Memory B cell (primary cell): Measurements from ENCODE around the gene DUS2.

Experiments
- ATAC-seq: fragments of 150-1000 bp; cut with Tn5 transposase; 2 replicates; pipeline ENCODE4 v1.10.0; 2021; ENCODE audit warnings: low read depth, mild to moderate bottlenecking, moderate library complexity
- DNase-seq, 2 donors: peaks; one replicate each; pipeline ENCODE4 v3.0.0; 2022; ENCODE audit warnings: low spot score in 2 of 2
- H3K27ac Mint-ChIP-seq: one replicate; pipeline ENCODE4 v1.8.0; 2022; ENCODE audit warnings: mild to moderate bottlenecking, moderate library complexity, mixed read lengths
- H3K27me3 Mint-ChIP-seq: one replicate; pipeline ENCODE4 v1.8.0; 2022; ENCODE audit warnings: mixed read lengths
- H3K36me3 Mint-ChIP-seq: one replicate; pipeline ENCODE4 v1.8.0; 2022; ENCODE audit warnings: mild to moderate bottlenecking, mixed read lengths
- H3K4me1 Mint-ChIP-seq: one replicate; pipeline ENCODE4 v1.8.0; 2022; ENCODE audit warnings: mixed read lengths
- H3K4me3 Mint-ChIP-seq: one replicate; pipeline ENCODE4 v1.8.0; 2022; ENCODE audit warnings: mild to moderate bottlenecking, moderate library complexity, mixed read lengths
- H3K9me3 Mint-ChIP-seq: one replicate; pipeline ENCODE4 v1.8.0; 2022; ENCODE audit warnings: mixed read lengths

Gene DUS2

GRCh38 chr16:68046106-68046505 lies 23.0 kb downstream of the DUS2 start:
- ATAC-seq (no peak), DNase-seq (no peak)
- H3K27me3 Mint-ChIP-seq = no peaks in the 10 kb centered on the region
- H3K27ac Mint-ChIP-seq = peak overlapping the region; percentile 24
- H3K4me3 Mint-ChIP-seq = peak overlapping the region; percentile 51
- peaks cover 26% of the 10 kb centered on the region for H3K36me3 Mint-ChIP-seq
- H3K4me1 Mint-ChIP-seq = peaks cover 35% of the 10 kb centered on the region
- H3K9me3 Mint-ChIP-seq = no peaks in the 10 kb centered on the region

- Mint-ChIP-seq H3K4me1 (peaks cover 29% of the 10 kb centered on the region), H3K4me3 (no peak overlapping the region), H3K9me3 (no peaks in the 10 kb centered on the region), H3K36me3 (peaks cover 31% of the 10 kb centered on the region), H3K27ac (peak overlapping the region; percentile 35), H3K27me3 (no peaks in the 10 kb centered on the region)
- ATAC-seq (no peak), DNase-seq (no peak)
Observed at GRCh38 chr16:68047987-68048386, 24.9 kb downstream of the DUS2 start.

GRCh38 chr16:68049449-68049848 lies 26.4 kb downstream of the DUS2 start:
- Mint-ChIP-seq H3K27me3 (no peaks in the 10 kb centered on the region), H3K9me3 (no peaks in the 10 kb centered on the region), H3K4me1 (peaks cover 25% of the 10 kb centered on the region), H3K36me3 (peaks cover 35% of the 10 kb centered on the region), H3K4me3 (no peak overlapping the region), H3K27ac (no peak overlapping the region)
- ATAC-seq (no peak), DNase-seq (no peak)

- ATAC-seq (no peak), DNase-seq (no peak)
- Mint-ChIP-seq H3K27ac (no peak overlapping the region), H3K36me3 (peaks cover 46% of the 10 kb centered on the region), H3K4me3 (no peak overlapping the region), H3K27me3 (no peaks in the 10 kb centered on the region), H3K9me3 (no peaks in the 10 kb centered on the region), H3K4me1 (peaks cover 14% of the 10 kb centered on the region)
Observed at GRCh38 chr16:68055395-68055794, 32.3 kb downstream of the DUS2 start.

GRCh38 chr16:68059804-68060203 lies 36.7 kb downstream of the DUS2 start:
- no peak overlapping the region for H3K27ac Mint-ChIP-seq
- ATAC-seq (no peak), DNase-seq (no peak)
- peaks cover 44% of the 10 kb centered on the region for H3K36me3 Mint-ChIP-seq
- H3K4me3 Mint-ChIP-seq = no peak overlapping the region
- peaks cover 14% of the 10 kb centered on the region for H3K4me1 Mint-ChIP-seq
- no peaks in the 10 kb centered on the region for H3K9me3 Mint-ChIP-seq
- H3K27me3 Mint-ChIP-seq = no peaks in the 10 kb centered on the region

GRCh38 chr16:68061396-68061795 lies 38.3 kb downstream of the DUS2 start:
- H3K36me3 Mint-ChIP-seq = peaks cover 43% of the 10 kb centered on the region
- no peaks in the 10 kb centered on the region for H3K9me3 Mint-ChIP-seq
- H3K27me3 Mint-ChIP-seq = no peaks in the 10 kb centered on the region
- H3K4me1 Mint-ChIP-seq = peaks cover 15% of the 10 kb centered on the region
- no peak for ATAC-seq
- no peak for DNase-seq
- H3K4me3 Mint-ChIP-seq = no peak overlapping the region
- H3K27ac Mint-ChIP-seq = peak overlapping the region; percentile 6

- Mint-ChIP-seq H3K36me3 (peaks cover 44% of the 10 kb centered on the region), H3K4me1 (peaks cover 17% of the 10 kb centered on the region), H3K4me3 (no peak overlapping the region), H3K27ac (no peak overlapping the region), H3K27me3 (no peaks in the 10 kb centered on the region), H3K9me3 (no peaks in the 10 kb centered on the region)
- ATAC-seq (no peak), DNase-seq (no peak)
Observed at GRCh38 chr16:68062910-68063393, 39.9 kb downstream of the DUS2 start.

- peak; percentile 58 to 65 for DNase-seq
- ATAC-seq = peak; percentile 84
- Mint-ChIP-seq H3K4me1 (peaks cover 21% of the 10 kb centered on the region), H3K4me3 (no peak overlapping the region), H3K9me3 (no peaks in the 10 kb centered on the region), H3K27me3 (no peaks in the 10 kb centered on the region), H3K27ac (no peak overlapping the region), H3K36me3 (peaks cover 44% of the 10 kb centered on the region)
Observed at GRCh38 chr16:68064791-68065365, 41.8 kb downstream of the DUS2 start.

- no peak for DNase-seq
- peaks cover 44% of the 10 kb centered on the region for H3K36me3 Mint-ChIP-seq
- ATAC-seq = no peak
- H3K9me3 Mint-ChIP-seq = no peaks in the 10 kb centered on the region
- H3K27me3 Mint-ChIP-seq = no peaks in the 10 kb centered on the region
- peaks cover 30% of the 10 kb centered on the region for H3K4me1 Mint-ChIP-seq
- H3K4me3 Mint-ChIP-seq = no peak overlapping the region
- no peak overlapping the region for H3K27ac Mint-ChIP-seq
Observed at GRCh38 chr16:68065716-68066305, 42.7 kb downstream of the DUS2 start.

- DNase-seq = no peak
- H3K4me1 Mint-ChIP-seq = peaks cover 34% of the 10 kb centered on the region
- H3K9me3 Mint-ChIP-seq = no peaks in the 10 kb centered on the region
- ATAC-seq = no peak
- no peaks in the 10 kb centered on the region for H3K27me3 Mint-ChIP-seq
- peaks cover 43% of the 10 kb centered on the region for H3K36me3 Mint-ChIP-seq
- H3K4me3 Mint-ChIP-seq = no peak overlapping the region
- no peak overlapping the region for H3K27ac Mint-ChIP-seq
Observed at GRCh38 chr16:68066763-68067162, 43.7 kb downstream of the DUS2 start.

GRCh38 chr16:68068926-68069325 lies 45.8 kb downstream of the DUS2 start:
- ATAC-seq (no peak), DNase-seq (no peak)
- Mint-ChIP-seq H3K4me1 (peaks cover 44% of the 10 kb centered on the region), H3K27me3 (no peaks in the 10 kb centered on the region), H3K36me3 (peaks cover 48% of the 10 kb centered on the region), H3K27ac (no peak overlapping the region), H3K4me3 (no peak overlapping the region), H3K9me3 (no peaks in the 10 kb centered on the region)

- H3K36me3 Mint-ChIP-seq = peaks cover 48% of the 10 kb centered on the region
- DNase-seq (no peak), ATAC-seq (no peak)
- no peaks in the 10 kb centered on the region for H3K27me3 Mint-ChIP-seq
- no peaks in the 10 kb centered on the region for H3K9me3 Mint-ChIP-seq
- H3K4me1 Mint-ChIP-seq = peaks cover 45% of the 10 kb centered on the region
- no peak overlapping the region for H3K4me3 Mint-ChIP-seq
- no peak overlapping the region for H3K27ac Mint-ChIP-seq
Observed at GRCh38 chr16:68069511-68070248, 46.6 kb downstream of the DUS2 start.

GRCh38 chr16:68070249-68070730 lies 47.2 kb downstream of the DUS2 start:
- ATAC-seq = no peak
- peaks cover 47% of the 10 kb centered on the region for H3K4me1 Mint-ChIP-seq

GRCh38 chr16:68070806-68071517 lies 47.9 kb downstream of the DUS2 start:
- Mint-ChIP-seq H3K4me3 (no peak overlapping the region), H3K4me1 (peaks cover 52% of the 10 kb centered on the region), H3K36me3 (peaks cover 49% of the 10 kb centered on the region), H3K27ac (no peak overlapping the region), H3K9me3 (no peaks in the 10 kb centered on the region), H3K27me3 (no peaks in the 10 kb centered on the region)
- ATAC-seq (no peak), DNase-seq (no peak)

More at GRCh38 chr16:68070249-68070730, 47.2 kb downstream of the DUS2 start:
- peak overlapping the region; percentile 31 for H3K27ac Mint-ChIP-seq
- H3K9me3 Mint-ChIP-seq = no peaks in the 10 kb centered on the region
- H3K4me3 Mint-ChIP-seq = no peak overlapping the region
- DNase-seq = no peak
- peaks cover 47% of the 10 kb centered on the region for H3K36me3 Mint-ChIP-seq
- no peaks in the 10 kb centered on the region for H3K27me3 Mint-ChIP-seq
